DND-41 (cell line): ENCODE measurements around the gene MBD4.
"Not testable (repeated sequence)": the region's sequence is repeated elsewhere in the genome, so short reads cannot be mapped to it uniquely, and the experiment has no call there.

ENCODE experiments used
- EZH2 ChIP-seq: IDR thresholded peaks from 3 replicates; pipeline ENCODE4 v1.6.1; 2012; ENCODE audit warnings: borderline replicate concordance, low read depth, mild to moderate bottlenecking, moderate library complexity, low read length, inconsistent platforms; ENCODE audit not compliant: severe bottlenecking
- TF ChIP-seq, protein P1 (sequence below): IDR thresholded peaks from 2 replicates; pipeline ENCODE4 v1.5.1; 2012; ENCODE audit warnings: borderline replicate concordance, low read length, moderate library complexity, mild to moderate bottlenecking; ENCODE audit not compliant: poor library complexity, severe bottlenecking; ENCODE audit errors: extremely low read depth

DNA sequence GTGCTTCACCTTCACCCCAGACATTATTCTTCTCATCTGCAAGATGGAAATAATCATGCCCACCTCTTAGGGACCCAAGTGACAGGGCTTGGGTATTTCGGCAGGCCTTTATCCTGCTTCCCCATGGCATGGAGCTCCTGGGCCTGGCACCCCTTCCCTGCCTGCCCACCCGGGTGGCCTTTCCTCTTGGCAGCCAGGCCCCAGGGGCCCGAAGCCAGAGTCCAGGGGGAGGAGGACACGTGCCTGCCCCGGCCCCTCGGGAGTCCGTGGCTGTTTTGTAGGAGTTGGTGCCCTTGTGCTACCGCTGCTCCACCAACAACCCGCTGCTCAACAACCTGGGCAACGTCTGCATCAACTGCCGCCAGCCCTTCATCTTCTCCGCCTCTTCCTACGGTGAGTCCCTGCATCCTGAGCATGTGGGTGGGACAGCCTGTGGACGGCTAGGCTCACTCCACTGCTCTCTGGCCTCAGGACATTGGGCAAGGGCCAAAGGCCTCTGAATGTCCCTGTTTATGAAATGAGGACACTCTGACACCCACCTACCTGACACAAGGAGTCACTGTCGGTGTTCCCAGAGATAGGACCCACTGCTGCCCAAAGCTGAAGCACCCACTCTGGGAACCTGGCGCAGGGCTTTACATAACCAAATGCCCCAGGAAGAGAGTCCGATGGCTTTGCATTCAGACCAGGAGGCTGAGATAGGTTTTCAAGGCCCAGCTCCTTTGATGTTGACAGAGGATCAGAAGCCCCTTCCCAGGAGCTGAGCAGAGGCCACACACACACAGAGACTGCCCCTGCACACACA, 45.8 kb downstream of the MBD4 start:
- TF ChIP-seq, protein P1, sequence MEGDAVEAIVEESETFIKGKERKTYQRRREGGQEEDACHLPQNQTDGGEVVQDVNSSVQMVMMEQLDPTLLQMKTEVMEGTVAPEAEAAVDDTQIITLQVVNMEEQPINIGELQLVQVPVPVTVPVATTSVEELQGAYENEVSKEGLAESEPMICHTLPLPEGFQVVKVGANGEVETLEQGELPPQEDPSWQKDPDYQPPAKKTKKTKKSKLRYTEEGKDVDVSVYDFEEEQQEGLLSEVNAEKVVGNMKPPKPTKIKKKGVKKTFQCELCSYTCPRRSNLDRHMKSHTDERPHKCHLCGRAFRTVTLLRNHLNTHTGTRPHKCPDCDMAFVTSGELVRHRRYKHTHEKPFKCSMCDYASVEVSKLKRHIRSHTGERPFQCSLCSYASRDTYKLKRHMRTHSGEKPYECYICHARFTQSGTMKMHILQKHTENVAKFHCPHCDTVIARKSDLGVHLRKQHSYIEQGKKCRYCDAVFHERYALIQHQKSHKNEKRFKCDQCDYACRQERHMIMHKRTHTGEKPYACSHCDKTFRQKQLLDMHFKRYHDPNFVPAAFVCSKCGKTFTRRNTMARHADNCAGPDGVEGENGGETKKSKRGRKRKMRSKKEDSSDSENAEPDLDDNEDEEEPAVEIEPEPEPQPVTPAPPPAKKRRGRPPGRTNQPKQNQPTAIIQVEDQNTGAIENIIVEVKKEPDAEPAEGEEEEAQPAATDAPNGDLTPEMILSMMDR: not testable (repeated sequence)
- not testable (repeated sequence) for TF ChIP-seq EZH2
